Loucy (cell line): ENCODE results near the gene SETBP1.

Experiments used
- H2AFZ ChIP-seq: fragments of 200-600 bp; sonication (generic); 2 replicates; pipeline ENCODE4 v1.6.0; 2016; ENCODE audit warnings: antibody characterized with exemption, mild to moderate bottlenecking, low read length, moderate library complexity
- H3F3A ChIP-seq: fragments of 200-600 bp; 2 replicates; pipeline ENCODE4 v1.6.0; 2016; ENCODE audit warnings: antibody characterized with exemption, low read depth, mild to moderate bottlenecking
- H3K27me3 ChIP-seq: fragments of 200-600 bp; sonication (generic); 2 replicates; pipeline ENCODE4 v1.6.1; 2014; ENCODE audit warnings: low read length, mild to moderate bottlenecking; ENCODE audit not compliant: insufficient read depth, poor library complexity, severe bottlenecking
- H3K36me3 ChIP-seq: fragments of 200-600 bp; sonication (generic); 2 replicates; pipeline ENCODE4 v1.6.1; 2016; ENCODE audit warnings: low read length; ENCODE audit not compliant: insufficient read depth
- H3K4me1 ChIP-seq: fragments of 200-600 bp; sonication (generic); 2 replicates; pipeline ENCODE4 v1.5.1; 2014; ENCODE audit warnings: low read length, mild to moderate bottlenecking; ENCODE audit not compliant: insufficient read depth, poor library complexity, severe bottlenecking
- H3K4me2 ChIP-seq: fragments of 200-600 bp; sonication (generic); 2 replicates; pipeline ENCODE4 v1.6.0; 2014; ENCODE audit warnings: antibody characterized with exemption, low read length, low read depth, mild to moderate bottlenecking; ENCODE audit not compliant: poor library complexity, severe bottlenecking
- H3K4me3 ChIP-seq: fragments of 200-600 bp; sonication (generic); 2 replicates; pipeline ENCODE4 v1.5.1; 2014; ENCODE audit warnings: low read length, mild to moderate bottlenecking, mixed read lengths; ENCODE audit not compliant: poor library complexity, severe bottlenecking
- H3K79me2 ChIP-seq: fragments of 200-600 bp; sonication (generic); 2 replicates; pipeline ENCODE4 v1.6.1; 2014; ENCODE audit warnings: low read length; ENCODE audit not compliant: insufficient read depth
- H3K9ac ChIP-seq: fragments of 200-600 bp; sonication (generic); 2 replicates; pipeline ENCODE4 v1.6.0; 2014; ENCODE audit warnings: mild to moderate bottlenecking, low read depth, low read length, moderate library complexity; ENCODE audit not compliant: poor library complexity, severe bottlenecking
- H3K9me2 ChIP-seq: fragments of 200-600 bp; sonication (generic); replicated peaks from 2 replicates; pipeline ENCODE4 v1.6.1; 2016; ENCODE audit warnings: low read depth, low read length, mixed read lengths
- H3K9me3 ChIP-seq: fragments of 200-600 bp; sonication (generic); 2 replicates; pipeline ENCODE4 v1.6.1; 2014; ENCODE audit warnings: mild to moderate bottlenecking, antibody characterized with exemption, low read length, low read depth; ENCODE audit not compliant: insufficient read depth
- H4K20me1 ChIP-seq: fragments of 200-600 bp; sonication (generic); 2 replicates; pipeline ENCODE4 v1.6.0; 2014; ENCODE audit warnings: antibody characterized with exemption, low read length, mild to moderate bottlenecking; ENCODE audit not compliant: insufficient read depth, poor library complexity, severe bottlenecking
- CTCF ChIP-seq: fragments of 200-600 bp; sonication (generic); conservative IDR thresholded peaks from 2 replicates; pipeline ENCODE4 v1.5.1; 2014; ENCODE audit warnings: mild to moderate bottlenecking, antibody characterized with exemption, low read length
- EZH2phosphoT487 ChIP-seq: fragments of 200-600 bp; IDR thresholded peaks from 2 replicates; pipeline ENCODE4 v1.6.1; 2018; ENCODE audit warnings: antibody characterized with exemption, mild to moderate bottlenecking, moderate library complexity, borderline replicate concordance

SETBP1 gene

GRCh38 chr18:44740000-44740399, 59.3 kb downstream of the SETBP1 start:
- Histone ChIP-seq H3K27me3 (no peaks in the 10 kb centered on the region), H3K4me2 (no peak overlapping the region), H3F3A (no peaks in the 10 kb centered on the region), H3K9me3 (no peaks in the 10 kb centered on the region), H3K4me1 (no peaks in the 10 kb centered on the region), H3K9me2 (no peaks in the 10 kb centered on the region), H3K4me3 (no peak overlapping the region), H2AFZ (no peak overlapping the region), H3K9ac (no peak overlapping the region), H3K36me3 (peaks cover 33% of the 10 kb centered on the region), H4K20me1 (no peaks in the 10 kb centered on the region), H3K79me2 (peaks cover 52% of the 10 kb centered on the region; the same call in 1 of the 2 replicates)
- TF ChIP-seq CTCF: no peak
- TF ChIP-seq EZH2phosphoT487: no peak

- Histone ChIP-seq H3F3A (no peaks in the 10 kb centered on the region), H3K4me1 (peaks cover 3% of the 10 kb centered on the region)
- TF ChIP-seq CTCF (no peak), EZH2phosphoT487 (no peak)
Measured at GRCh38 chr18:44741085-44741484, 60.4 kb downstream of the SETBP1 start.

GRCh38 chr18:44741511-44741910, 60.8 kb downstream of the SETBP1 start:
- Histone ChIP-seq H2AFZ (no peak overlapping the region), H3K9me3 (no peaks in the 10 kb centered on the region), H3K4me3 (no peak overlapping the region), H3K4me1 (peaks cover 3% of the 10 kb centered on the region), H3K9ac (no peak overlapping the region), H4K20me1 (no peaks in the 10 kb centered on the region), H3K27me3 (no peaks in the 10 kb centered on the region), H3K4me2 (no peak overlapping the region), H3K36me3 (peaks cover 29% of the 10 kb centered on the region), H3K9me2 (no peaks in the 10 kb centered on the region), H3K79me2 (peaks cover 55% of the 10 kb centered on the region; the same call in 1 of the 2 replicates), H3F3A (no peaks in the 10 kb centered on the region)
- TF ChIP-seq EZH2phosphoT487 (no peak), CTCF (no peak)

More at GRCh38 chr18:44741085-44741484, 60.4 kb downstream of the SETBP1 start:
- H3K9me2 ChIP-seq: no peaks in the 10 kb centered on the region
- H3K79me2 ChIP-seq: peaks cover 55% of the 10 kb centered on the region; the same call in 1 of the 2 replicates
- no peak overlapping the region for H3K4me3 ChIP-seq
- H3K9ac ChIP-seq: no peak overlapping the region
- H3K36me3 ChIP-seq: peaks cover 32% of the 10 kb centered on the region
- H3K27me3 ChIP-seq: no peaks in the 10 kb centered on the region
- no peak overlapping the region for H2AFZ ChIP-seq
- no peaks in the 10 kb centered on the region for H3K9me3 ChIP-seq
- no peak overlapping the region for H3K4me2 ChIP-seq
- no peaks in the 10 kb centered on the region for H4K20me1 ChIP-seq
